Measurements from ENCODE around the gene GSTK1. TPM values are rescaled to one million over a fixed set of nuclear protein-coding genes. Genes with fewer than 3 reads are reported as not detected.

The GSTK1 gene
- total and polyA plus RNA-seq, 4 donors: 98.9 to 253 (median 187) TPM

GRCh38 chr7:143256932-143257331, 6.3 kb upstream of the GSTK1 start:
- Histone ChIP-seq H3K36me3 (ENCODE audit: control insufficient read depth in 4 of 4, insufficient read depth in 3 of 4, low read depth in 1 of 4, low read length in 3 of 4) (no peaks in the 10 kb centered on the region), H3K9me3 (ENCODE audit: control insufficient read depth in 4 of 4, low read length in 3 of 4) (no peaks in the 10 kb centered on the region), H3K9ac (ENCODE audit: low read depth in 1 of 2, low read length in 2 of 2) (no peak overlapping the region), H3K27ac (ENCODE audit: low read depth in 1 of 2, low read length in 2 of 2) (no peak overlapping the region), H3K4me3 (ENCODE audit: low read depth in 1 of 3, low read length in 3 of 3) (no peak overlapping the region), H3K4me1 (ENCODE audit: control insufficient read depth in 4 of 4, insufficient read depth in 4 of 4, low read length in 3 of 4) (peaks cover 0 to 6% (median 5%) of the 10 kb centered on the region in 4 donors), H3K27me3 (ENCODE audit: control insufficient read depth in 4 of 4, insufficient read depth in 4 of 4, low read length in 3 of 4) (no peaks in the 10 kb centered on the region)
- 92% methylated on average over 4 of the region's 4 CpGs for WGBS
- TF ChIP-seq EGR1 (IDR thresholded peaks at IDR 0.05; ENCODE audit: low read depth in 2 of 2) (no peak), ATF3 (IDR thresholded peaks at IDR 0.05) (no peak), RAD21 (IDR thresholded peaks at IDR 0.05) (no peak), SP1 (IDR thresholded peaks at IDR 0.05) (no peak), HNF4A (conservative IDR thresholded peaks at IDR 0.05) (no peak), RXRA (IDR thresholded peaks at IDR 0.05) (no peak), HNF4G (IDR thresholded peaks at IDR 0.05) (no peak), REST (IDR thresholded peaks at IDR 0.05) (no peak), FOXA2 (IDR thresholded peaks at IDR 0.05) (no peak)
- no peak for DNase-seq (ENCODE audit: low spot score)

- Histone ChIP-seq H3K4me1 (ENCODE audit: control insufficient read depth in 4 of 4, insufficient read depth in 4 of 4, low read length in 3 of 4) (peaks cover 0 to 6% (median 5%) of the 10 kb centered on the region in 4 donors), H3K9me3 (ENCODE audit: control insufficient read depth in 4 of 4, low read length in 3 of 4) (no peaks in the 10 kb centered on the region), H3K9ac (ENCODE audit: low read depth in 1 of 2, low read length in 2 of 2) (no peak overlapping the region), H3K27ac (ENCODE audit: low read depth in 1 of 2, low read length in 2 of 2) (no peak overlapping the region), H3K4me3 (ENCODE audit: low read depth in 1 of 3, low read length in 3 of 3) (no peak overlapping the region), H3K27me3 (ENCODE audit: control insufficient read depth in 4 of 4, insufficient read depth in 4 of 4, low read length in 3 of 4) (no peaks in the 10 kb centered on the region), H3K36me3 (ENCODE audit: control insufficient read depth in 4 of 4, insufficient read depth in 3 of 4, low read depth in 1 of 4, low read length in 3 of 4) (no peaks in the 10 kb centered on the region)
- no peak for DNase-seq (ENCODE audit: low spot score)
- TF ChIP-seq ATF3 (IDR thresholded peaks at IDR 0.05) (no peak), HNF4A (conservative IDR thresholded peaks at IDR 0.05) (no peak), JUND (IDR thresholded peaks at IDR 0.05) (no peak), YY1 (IDR thresholded peaks at IDR 0.05) (no peak), FOXA2 (IDR thresholded peaks at IDR 0.05) (no peak)
- 92% methylated on average over 5 of the region's 5 CpGs for WGBS
Measured at GRCh38 chr7:143257501-143257900, 5.7 kb upstream of the GSTK1 start.

- Histone ChIP-seq H3K36me3 (ENCODE audit: control insufficient read depth in 4 of 4, insufficient read depth in 3 of 4, low read depth in 1 of 4, low read length in 3 of 4) (no peaks in the 10 kb centered on the region), H3K9ac (ENCODE audit: low read depth in 1 of 2, low read length in 2 of 2) (peak overlapping the region in 1 of 2 donors; percentile 18), H3K27me3 (ENCODE audit: control insufficient read depth in 4 of 4, insufficient read depth in 4 of 4, low read length in 3 of 4) (no peaks in the 10 kb centered on the region), H3K4me1 (ENCODE audit: control insufficient read depth in 4 of 4, insufficient read depth in 4 of 4, low read length in 3 of 4) (peaks cover 0 to 6% (median 5%) of the 10 kb centered on the region in 4 donors), H3K4me3 (ENCODE audit: low read depth in 1 of 3, low read length in 3 of 3) (peak overlapping the region in 2 of 3 donors; percentile 9 to 31), H3K27ac (ENCODE audit: low read depth in 1 of 2, low read length in 2 of 2) (peak overlapping the region; percentile 10 to 28), H3K9me3 (ENCODE audit: control insufficient read depth in 4 of 4, low read length in 3 of 4) (no peaks in the 10 kb centered on the region)
- WGBS: 6% methylated on average over 2 of the region's 2 CpGs
- no peak for DNase-seq (ENCODE audit: low spot score)
- no peak for TF ChIP-seq NR2F2 (IDR thresholded peaks at IDR 0.05)
- TF ChIP-seq FOXA2 (IDR thresholded peaks at IDR 0.05): peak; percentile 33
- TF ChIP-seq CTCF (IDR thresholded peaks at IDR 0.05; ENCODE audit: low read depth, low read length, missing input control): no peak
- no peak for TF ChIP-seq EGR1 (IDR thresholded peaks at IDR 0.05; ENCODE audit: low read depth in 2 of 2)
- peak; percentile 65 to 84 for TF ChIP-seq RXRA (IDR thresholded peaks at IDR 0.05)
- TF ChIP-seq SP1 (IDR thresholded peaks at IDR 0.05): peak; percentile 81
- TF ChIP-seq REST (IDR thresholded peaks at IDR 0.05): peak; percentile 22
- no peak for TF ChIP-seq MAX (IDR thresholded peaks at IDR 0.05)
- no peak for TF ChIP-seq ATF3 (IDR thresholded peaks at IDR 0.05)
- TF ChIP-seq TAF1 (conservative IDR thresholded peaks at IDR 0.05): peak; percentile 56
- TF ChIP-seq JUND (IDR thresholded peaks at IDR 0.05): peak; percentile 23 to 27
- TF ChIP-seq HNF4G (IDR thresholded peaks at IDR 0.05): no peak
- no peak for TF ChIP-seq FOXA1 (IDR thresholded peaks at IDR 0.05)
Measured at GRCh38 chr7:143258831-143259230, 4.4 kb upstream of the GSTK1 start.
